ENCODE results near the gene RAB27A. TPM values are rescaled to one million over a fixed set of nuclear protein-coding genes. Genes with fewer than 3 reads are reported as not detected.
"Not testable (repeated sequence)": the region's sequence is repeated elsewhere in the genome, so short reads cannot be mapped to it uniquely, and the experiment has no call there.

RAB27A gene
- total RNA-seq, 5 donors from 2014 or later (not counting 1 experiment from before 2014, with no cell fraction given), result 29.7 to 47.2 (median 35.2) TPM

GRCh38 chr15:55283379-55284147, 6.0 kb downstream of the RAB27A start:
- Mint-ChIP-seq H3K4me1 (peaks cover 91 to 97% (median 94%) of the 10 kb centered on the region in 3 donors), H3K36me3 (peaks cover 10% of the 10 kb centered on the region), H3K4me3 (peak overlapping the region in 1 of 3 donors; percentile 2), H3K27ac (peak overlapping the region; percentile 95 to 99), H3K9me3 (no peaks in the 10 kb centered on the region), H3K27me3 (no peaks in the 10 kb centered on the region)
- ATAC-seq (replicated peaks in 1 of 4), result no peak
- WGBS (ENCODE audit: insufficient coverage), result 30% methylated on average over 2 of the region's 6 CpGs
- ChIA-PET POLR2A (no interaction called here), CTCF (no interaction called here)
- no peak for DNase-seq
- no peaks in the 10 kb centered on the region for H3K36me3 ChIP-seq (ENCODE audit: control insufficient read depth in 2 of 2, extremely low read depth in 1 of 2, insufficient read depth in 1 of 2, low read length in 1 of 2)
- H3K9me3 ChIP-seq, result no peaks in the 10 kb centered on the region
- H3K4me3 ChIP-seq (ENCODE audit: control insufficient read depth in 1 of 2, extremely low read depth in 1 of 2, low read length in 1 of 2), result no peak overlapping the region
- no peaks in the 10 kb centered on the region for H3K27me3 ChIP-seq (replicated peaks in 1 of 2; ENCODE audit: control insufficient read depth in 2 of 2, extremely low read depth in 1 of 2, insufficient read depth in 2 of 2, low read length in 1 of 2)
- H3K4me1 ChIP-seq (ENCODE audit: control insufficient read depth in 1 of 2, extremely low read depth in 1 of 2, insufficient read depth in 2 of 2, low read length in 2 of 2), result peaks cover 4 to 71% of the 10 kb centered on the region in 2 experiments
- H3K27ac ChIP-seq (ENCODE audit: low read length), result peak overlapping the region; percentile 85

GRCh38 chr15:55282284-55282833, 7.3 kb downstream of the RAB27A start:
- peaks cover 7 to 79% of the 10 kb centered on the region in 2 experiments for H3K4me1 ChIP-seq (ENCODE audit: control insufficient read depth in 1 of 2, extremely low read depth in 1 of 2, insufficient read depth in 2 of 2, low read length in 2 of 2)
- no peaks in the 10 kb centered on the region for H3K27me3 Mint-ChIP-seq
- no peaks in the 10 kb centered on the region for H3K9me3 ChIP-seq
- ChIA-PET POLR2A (interaction anchor here in 1 of 2 donors (0.6 to 1.9 kb wide), 3 partner anchors 15 to 884 kb away, joined by 3 to 8 read pairs (median 8); no protein-coding TSS in a partner anchor), CTCF (interaction anchor here (1.1 to 1.5 kb wide), 3 partner anchors 9 to 65 kb away, joined by 5 to 8 read pairs (median 5); no protein-coding TSS in a partner anchor)
- DNase-seq (peak in 3 of 35 experiments; percentile 10 to 68 (median 23)), ATAC-seq (replicated peaks in 1 of 4) (peak; percentile 32 to 46 (median 36))
- H3K36me3 ChIP-seq (ENCODE audit: control insufficient read depth in 2 of 2, extremely low read depth in 1 of 2, insufficient read depth in 1 of 2, low read length in 1 of 2), result no peaks in the 10 kb centered on the region
- H3K4me1 Mint-ChIP-seq, result peaks cover 88 to 96% (median 93%) of the 10 kb centered on the region in 3 donors
- H3K4me3 ChIP-seq (ENCODE audit: control insufficient read depth in 1 of 2, extremely low read depth in 1 of 2, low read length in 1 of 2), result peak overlapping the region in 1 of 2 donors; percentile 25
- peak overlapping the region; percentile 85 for H3K27ac ChIP-seq (ENCODE audit: low read length)
- H3K27me3 ChIP-seq (replicated peaks in 1 of 2; ENCODE audit: control insufficient read depth in 2 of 2, extremely low read depth in 1 of 2, insufficient read depth in 2 of 2, low read length in 1 of 2), result no peaks in the 10 kb centered on the region
- H3K27ac Mint-ChIP-seq, result peak overlapping the region; percentile 95 to 99
- H3K9me3 Mint-ChIP-seq, result no peaks in the 10 kb centered on the region
- 17% methylated on average over 4 of the region's 5 CpGs for WGBS (ENCODE audit: insufficient coverage)
- H3K36me3 Mint-ChIP-seq, result peaks cover 10% of the 10 kb centered on the region
- peak overlapping the region; percentile 38 to 66 (median 39) for H3K4me3 Mint-ChIP-seq

GRCh38 chr15:55281517-55282228, 7.9 kb downstream of the RAB27A start:
- DNase-seq (peak in 1 of 35 experiments; percentile 39), ATAC-seq (replicated peaks in 1 of 4) (no peak)
- peak overlapping the region; percentile 85 for H3K27ac ChIP-seq (ENCODE audit: low read length)
- CTCF ChIA-PET, result interaction anchor here (0.7 to 1.5 kb wide), 5 partner anchors 9 to 95 kb away, joined by 4 to 8 read pairs (median 5); no protein-coding TSS in a partner anchor
- peaks cover 88 to 98% (median 96%) of the 10 kb centered on the region in 3 donors for H3K4me1 Mint-ChIP-seq
- H3K4me3 ChIP-seq (ENCODE audit: control insufficient read depth in 1 of 2, extremely low read depth in 1 of 2, low read length in 1 of 2), result no peak overlapping the region
- peak overlapping the region; percentile 95 to 99 for H3K27ac Mint-ChIP-seq
- no peaks in the 10 kb centered on the region for H3K27me3 ChIP-seq (replicated peaks in 1 of 2; ENCODE audit: control insufficient read depth in 2 of 2, extremely low read depth in 1 of 2, insufficient read depth in 2 of 2, low read length in 1 of 2)
- H3K4me3 Mint-ChIP-seq, result no peak overlapping the region
- H3K36me3 Mint-ChIP-seq, result peaks cover 6% of the 10 kb centered on the region
- H3K9me3 Mint-ChIP-seq, result no peaks in the 10 kb centered on the region
- H3K27me3 Mint-ChIP-seq, result no peaks in the 10 kb centered on the region
- POLR2A ChIA-PET, result interaction anchor here in 1 of 2 donors (0.6 to 1.9 kb wide), 3 partner anchors 14 to 884 kb away, joined by 3 to 8 read pairs (median 8); no protein-coding TSS in a partner anchor
- no peaks in the 10 kb centered on the region for H3K36me3 ChIP-seq (ENCODE audit: control insufficient read depth in 2 of 2, extremely low read depth in 1 of 2, insufficient read depth in 1 of 2, low read length in 1 of 2)
- H3K9me3 ChIP-seq, result no peaks in the 10 kb centered on the region
- H3K4me1 ChIP-seq (ENCODE audit: control insufficient read depth in 1 of 2, extremely low read depth in 1 of 2, insufficient read depth in 2 of 2, low read length in 2 of 2), result peaks cover 10 to 78% of the 10 kb centered on the region in 2 experiments

GRCh38 chr15:55280589-55280988, 9.0 kb downstream of the RAB27A start:
- H3K36me3 Mint-ChIP-seq; POLR2A ChIA-PET; H3K27me3 Mint-ChIP-seq; H3K27me3 ChIP-seq (replicated peaks in 1 of 2; ENCODE audit: control insufficient read depth in 2 of 2, extremely low read depth in 1 of 2, insufficient read depth in 2 of 2, low read length in 1 of 2); DNase-seq; H3K4me3 ChIP-seq (ENCODE audit: control insufficient read depth in 1 of 2, extremely low read depth in 1 of 2, low read length in 1 of 2); H3K4me3 Mint-ChIP-seq; ATAC-seq (replicated peaks in 1 of 4); H3K36me3 ChIP-seq (ENCODE audit: control insufficient read depth in 2 of 2, extremely low read depth in 1 of 2, insufficient read depth in 1 of 2, low read length in 1 of 2); H3K9me3 Mint-ChIP-seq; H3K9me3 ChIP-seq: not testable (repeated sequence)
- Mint-ChIP-seq H3K27ac (peak overlapping the region; percentile 95 to 99), H3K4me1 (peaks cover 83 to 97% (median 94%) of the 10 kb centered on the region in 3 donors)
- WGBS (ENCODE audit: insufficient coverage), result no CpG with 5 or more reads among the region's 2 CpGs
- Histone ChIP-seq H3K4me1 (ENCODE audit: control insufficient read depth in 1 of 2, extremely low read depth in 1 of 2, insufficient read depth in 2 of 2, low read length in 2 of 2) (peaks cover 13 to 74% of the 10 kb centered on the region in 2 experiments), H3K27ac (ENCODE audit: low read length) (peak overlapping the region; percentile 85)
- CTCF ChIA-PET, result interaction anchor here in 1 of 2 donors (1.4 kb wide), 1 partner anchor 11 kb away, joined by 3 read pairs; no protein-coding TSS in a partner anchor

GRCh38 chr15:55279746-55280351, 9.8 kb downstream of the RAB27A start:
- ATAC-seq (replicated peaks in 1 of 4), result peak; percentile 67 to 74 (median 70)
- no peaks in the 10 kb centered on the region for H3K36me3 Mint-ChIP-seq
- Histone ChIP-seq H3K27me3 (replicated peaks in 1 of 2; ENCODE audit: control insufficient read depth in 2 of 2, extremely low read depth in 1 of 2, insufficient read depth in 2 of 2, low read length in 1 of 2) (no peaks in the 10 kb centered on the region), H3K4me1 (ENCODE audit: control insufficient read depth in 1 of 2, extremely low read depth in 1 of 2, insufficient read depth in 2 of 2, low read length in 2 of 2) (peaks cover 13 to 77% of the 10 kb centered on the region in 2 experiments), H3K4me3 (ENCODE audit: control insufficient read depth in 1 of 2, extremely low read depth in 1 of 2, low read length in 1 of 2) (no peak overlapping the region), H3K9me3 (no peaks in the 10 kb centered on the region), H3K27ac (ENCODE audit: low read length) (peak overlapping the region; percentile 81), H3K36me3 (ENCODE audit: control insufficient read depth in 2 of 2, extremely low read depth in 1 of 2, insufficient read depth in 1 of 2, low read length in 1 of 2) (no peaks in the 10 kb centered on the region)
- peak overlapping the region; percentile 28 to 65 (median 47) for H3K4me3 Mint-ChIP-seq
- no peaks in the 10 kb centered on the region for H3K9me3 Mint-ChIP-seq
- peak in 20 of 35 experiments; percentile 7 to 73 (median 28) for DNase-seq
- peak overlapping the region; percentile 95 to 99 for H3K27ac Mint-ChIP-seq
- ChIA-PET CTCF (interaction anchor here (0.6 to 1.4 kb wide), 2 partner anchors 10 to 63 kb away, joined by 3 read pairs; no protein-coding TSS in a partner anchor), POLR2A (interaction anchor here (0.5 to 1.2 kb wide), 3 partner anchors 13 to 217 kb away, joined by 3 to 4 read pairs (median 4); no protein-coding TSS in a partner anchor)
- 0% methylated on average over 1 of the region's 4 CpGs for WGBS (ENCODE audit: insufficient coverage)
- H3K27me3 Mint-ChIP-seq, result no peaks in the 10 kb centered on the region
- H3K4me1 Mint-ChIP-seq, result peaks cover 83 to 97% (median 94%) of the 10 kb centered on the region in 3 donors
